RCC 7860 (cell line): ENCODE measurements around the gene ZNF337.
"Not testable (repeated sequence)": the region's sequence is repeated elsewhere in the genome, so short reads cannot be mapped to it uniquely, and the experiment has no call there.

Experiments used
- DNase-seq: peaks from one replicate; pipeline ENCODE4 v3.0.0-alpha.2; 2015; ENCODE audit warnings: low spot score
- FAIRE-seq: peaks from 2 replicates; lab custom pipeline; 2012; peaks lifted over from hg19 to GRCh38; lab: Jason Lieb, UNC

Gene ZNF337

GRCh38 chr20:25630615-25631014 is 66.0 kb downstream of the ZNF337 start:
- FAIRE-seq, DNase-seq: not testable (repeated sequence)

GRCh38 chr20:25629816-25630499 is 66.7 kb downstream of the ZNF337 start:
- no peak for DNase-seq
- FAIRE-seq, result no peak

- DNase-seq (no peak), FAIRE-seq (no peak)
These were observed 69.9 kb downstream of the ZNF337 start for GRCh38 chr20:25626779-25627178.

- no peak for FAIRE-seq
These were observed 72.1 kb downstream of the ZNF337 start for GRCh38 chr20:25624500-25624939.

More at GRCh38 chr20:25624500-25624939, 72.1 kb downstream of the ZNF337 start:
- no peak for DNase-seq
